Measurements from ENCODE around the gene PRDM16. TPM values are rescaled to one million over a fixed set of nuclear protein-coding genes. Genes with fewer than 3 reads are reported as not detected.

The PRDM16 gene
- total and polyA plus RNA-seq, 2 of the 4 experiments (the other 2 are of a cell fraction) = 0.02 TPM; not detected in 1

DNA sequence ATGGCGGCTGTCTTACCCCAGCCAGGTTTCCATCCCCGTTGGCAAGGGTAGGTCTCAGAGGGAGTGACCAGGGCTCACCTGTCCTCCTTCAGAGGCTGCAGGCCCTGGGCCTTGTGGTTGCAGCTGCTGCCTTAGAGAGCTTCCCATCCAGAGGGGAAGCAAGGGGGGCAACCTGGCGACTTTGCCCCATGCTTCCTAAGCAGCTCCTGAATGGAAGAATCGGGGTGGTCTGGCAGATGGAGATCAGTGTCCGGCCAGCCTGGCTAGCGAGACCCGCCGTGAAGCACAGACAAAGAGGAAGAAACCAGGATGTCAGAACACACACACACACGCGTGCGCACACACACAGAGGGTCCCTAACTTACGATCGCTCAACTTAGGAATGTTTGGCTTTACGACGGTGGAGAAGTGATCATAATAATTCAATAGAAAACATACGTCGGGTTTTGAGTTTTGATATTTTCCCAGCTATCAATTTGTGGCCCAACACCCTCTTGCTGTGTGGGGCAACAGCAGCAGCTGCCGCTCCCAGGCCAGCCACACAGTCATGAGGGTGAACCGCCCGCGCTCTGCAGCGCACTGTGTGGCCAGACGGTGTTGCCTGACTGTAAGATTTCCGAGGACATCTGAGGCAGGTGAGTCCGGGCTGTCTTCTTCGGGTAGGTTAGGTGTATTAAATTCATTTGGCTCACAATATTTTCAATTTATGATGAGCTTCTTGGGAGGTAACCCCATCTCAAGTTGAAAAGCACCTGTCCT, 272.4 kb downstream of the PRDM16 start:
- Histone ChIP-seq H3K23ac (ENCODE audit: low read depth, low read length) (no peak overlapping the region), H3K27ac (ENCODE audit: insufficient read depth, low read length) (no peak overlapping the region), H3K9me1 (ENCODE audit: insufficient read depth, low read length) (no peaks in the 10 kb centered on the region), H2AK9ac (replicated peaks; ENCODE audit: low read depth, low read length, poor library complexity) (no peak overlapping the region), H3K9ac (ENCODE audit: low read depth, low read length) (no peak overlapping the region), H3K27me3 (ENCODE audit: control insufficient read depth, insufficient read depth, low read length) (no peaks in the 10 kb centered on the region), H3K79me1 (ENCODE audit: low read depth in 1 of 2, low read length in 2 of 2) (no peaks in the 10 kb centered on the region), H2AK5ac (ENCODE audit: low read depth, low read length) (no peak overlapping the region), H4K91ac (ENCODE audit: insufficient read depth, low read depth, low read length) (no peak overlapping the region), H3K4me1 (ENCODE audit: control insufficient read depth, insufficient read depth, low read length) (no peaks in the 10 kb centered on the region), H4K20me1 (ENCODE audit: insufficient read depth, low read length) (no peaks in the 10 kb centered on the region), H2BK120ac (ENCODE audit: low read depth, low read length) (no peak overlapping the region), H3K9me3 (ENCODE audit: control insufficient read depth, insufficient read depth, low read length) (peaks cover 32% of the 10 kb centered on the region), H3K4me3 (ENCODE audit: insufficient read depth, low read depth, low read length) (no peak overlapping the region), H2BK5ac (ENCODE audit: low read depth, low read length, poor library complexity, severe bottlenecking) (no peak overlapping the region), H3K4me2 (ENCODE audit: low read depth, low read length) (no peak overlapping the region), H3K36me3 (ENCODE audit: control insufficient read depth, insufficient read depth, low read length) (no peaks in the 10 kb centered on the region), H4K8ac (ENCODE audit: low read depth in 2 of 2, low read length in 2 of 2) (no peak overlapping the region), H2AFZ (replicated peaks; ENCODE audit: low read length, poor library complexity) (no peak overlapping the region), H3K14ac (replicated peaks; ENCODE audit: low read depth, low read length) (no peak overlapping the region), H2BK20ac (ENCODE audit: low read depth, low read length) (no peak overlapping the region), H4K5ac (ENCODE audit: low read depth, low read length) (no peak overlapping the region), H3K4ac (ENCODE audit: low read depth, low read length) (no peak overlapping the region), H3K56ac (ENCODE audit: extremely low read depth, insufficient read depth, low read length) (no peak overlapping the region), H3K18ac (ENCODE audit: low read depth, low read length) (no peak overlapping the region), H2BK15ac (ENCODE audit: low read depth, low read length) (no peak overlapping the region)
- in situ Hi-C loops (cut with MboI; ENCODE audit: low sequenced_read_pairs) (no loop called here), intact Hi-C loops (cut with micrococcal nuclease) (no loop called here), dilution Hi-C loops (cut with HindIII; ENCODE audit: low sequenced_read_pairs, unreplicated experiment) (no loop called here)
- no peak for DNase-seq
- BruUV-seq (replicated peaks) = no TSS peak
- 77% methylated on average over 4 of the region's 26 CpGs; no CpG with 5 or more reads in 1 of the 2 experiments for WGBS, 2 experiments (ENCODE audit: extremely low coverage in 2 of 2, insufficient read length in 1 of 2)
- CTCF ChIA-PET = no interaction called here
- no peak for TF ChIP-seq POLR2A (IDR thresholded peaks at IDR 0.05; ENCODE audit: low read depth, low read length)
- TF ChIP-seq MAFK (IDR thresholded peaks at IDR 0.05; ENCODE audit: low read depth, low read length) = no peak
- no peak for TF ChIP-seq BHLHE40 (IDR thresholded peaks at IDR 0.05; ENCODE audit: low read depth, low read length)
- no peak for TF ChIP-seq MXI1 (IDR thresholded peaks at IDR 0.05; ENCODE audit: borderline replicate concordance, low read depth, low read length)
- TF ChIP-seq, protein P1, sequence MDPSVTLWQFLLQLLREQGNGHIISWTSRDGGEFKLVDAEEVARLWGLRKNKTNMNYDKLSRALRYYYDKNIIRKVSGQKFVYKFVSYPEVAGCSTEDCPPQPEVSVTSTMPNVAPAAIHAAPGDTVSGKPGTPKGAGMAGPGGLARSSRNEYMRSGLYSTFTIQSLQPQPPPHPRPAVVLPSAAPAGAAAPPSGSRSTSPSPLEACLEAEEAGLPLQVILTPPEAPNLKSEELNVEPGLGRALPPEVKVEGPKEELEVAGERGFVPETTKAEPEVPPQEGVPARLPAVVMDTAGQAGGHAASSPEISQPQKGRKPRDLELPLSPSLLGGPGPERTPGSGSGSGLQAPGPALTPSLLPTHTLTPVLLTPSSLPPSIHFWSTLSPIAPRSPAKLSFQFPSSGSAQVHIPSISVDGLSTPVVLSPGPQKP (IDR thresholded peaks at IDR 0.05; ENCODE audit: borderline replicate concordance, low read depth, low read length) = no peak
- no peak for TF ChIP-seq MAZ (IDR thresholded peaks at IDR 0.05; ENCODE audit: borderline replicate concordance, low read depth, low read length)
- TF ChIP-seq FOS (IDR thresholded peaks at IDR 0.05; ENCODE audit: low read depth, low read length) = no peak
- TF ChIP-seq, protein P2, sequence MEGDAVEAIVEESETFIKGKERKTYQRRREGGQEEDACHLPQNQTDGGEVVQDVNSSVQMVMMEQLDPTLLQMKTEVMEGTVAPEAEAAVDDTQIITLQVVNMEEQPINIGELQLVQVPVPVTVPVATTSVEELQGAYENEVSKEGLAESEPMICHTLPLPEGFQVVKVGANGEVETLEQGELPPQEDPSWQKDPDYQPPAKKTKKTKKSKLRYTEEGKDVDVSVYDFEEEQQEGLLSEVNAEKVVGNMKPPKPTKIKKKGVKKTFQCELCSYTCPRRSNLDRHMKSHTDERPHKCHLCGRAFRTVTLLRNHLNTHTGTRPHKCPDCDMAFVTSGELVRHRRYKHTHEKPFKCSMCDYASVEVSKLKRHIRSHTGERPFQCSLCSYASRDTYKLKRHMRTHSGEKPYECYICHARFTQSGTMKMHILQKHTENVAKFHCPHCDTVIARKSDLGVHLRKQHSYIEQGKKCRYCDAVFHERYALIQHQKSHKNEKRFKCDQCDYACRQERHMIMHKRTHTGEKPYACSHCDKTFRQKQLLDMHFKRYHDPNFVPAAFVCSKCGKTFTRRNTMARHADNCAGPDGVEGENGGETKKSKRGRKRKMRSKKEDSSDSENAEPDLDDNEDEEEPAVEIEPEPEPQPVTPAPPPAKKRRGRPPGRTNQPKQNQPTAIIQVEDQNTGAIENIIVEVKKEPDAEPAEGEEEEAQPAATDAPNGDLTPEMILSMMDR (conservative IDR thresholded peaks at IDR 0.05; ENCODE audit: low read depth, low read length) = no peak
- TF ChIP-seq, protein P3, sequence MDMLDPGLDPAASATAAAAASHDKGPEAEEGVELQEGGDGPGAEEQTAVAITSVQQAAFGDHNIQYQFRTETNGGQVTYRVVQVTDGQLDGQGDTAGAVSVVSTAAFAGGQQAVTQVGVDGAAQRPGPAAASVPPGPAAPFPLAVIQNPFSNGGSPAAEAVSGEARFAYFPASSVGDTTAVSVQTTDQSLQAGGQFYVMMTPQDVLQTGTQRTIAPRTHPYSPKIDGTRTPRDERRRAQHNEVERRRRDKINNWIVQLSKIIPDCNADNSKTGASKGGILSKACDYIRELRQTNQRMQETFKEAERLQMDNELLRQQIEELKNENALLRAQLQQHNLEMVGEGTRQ (IDR thresholded peaks at IDR 0.05; ENCODE audit: low read depth, low read length) = no peak
- TF ChIP-seq CHD1 (IDR thresholded peaks at IDR 0.05; ENCODE audit: low read depth, low read length) = no peak
- TF ChIP-seq CEBPB (IDR thresholded peaks at IDR 0.05; ENCODE audit: low read depth, low read length) = no peak
- TF ChIP-seq RAD21 (IDR thresholded peaks at IDR 0.05; ENCODE audit: low read length) = no peak
- TF ChIP-seq RCOR1 (IDR thresholded peaks at IDR 0.05; ENCODE audit: insufficient replicate concordance, low read length) = no peak
- no peak for TF ChIP-seq SMC3 (IDR thresholded peaks at IDR 0.05; ENCODE audit: low read depth, low read length)
- no peak for TF ChIP-seq NFE2L2 (IDR thresholded peaks at IDR 0.05; ENCODE audit: low read depth, low read length)
- no peak for TF ChIP-seq RFX5 (IDR thresholded peaks at IDR 0.05; ENCODE audit: low read depth, low read length)
- no peak for ATAC-seq (ENCODE audit: low read depth)
- POLR2A ChIA-PET (ENCODE audit: unreplicated experiment) = no interaction called here
